Parathyroid adenoma (tissue), 2 donors: Measurements from ENCODE around the gene CDK5.

Experiments
- H2AFZ ChIP-seq: fragments of 300-600 bp; sonication (generic); one replicate; pipeline ENCODE4 v1.7.0; 2017; ENCODE audit warnings: antibody characterized with exemption, mild to moderate bottlenecking
- H3K27ac ChIP-seq: fragments of 300-600 bp; sonication (generic); one replicate; pipeline ENCODE4 v1.7.0; 2017
- H3K27me3 ChIP-seq: fragments of 300-600 bp; sonication (generic); one replicate; pipeline ENCODE4 v1.7.0; 2017; ENCODE audit warnings: low read length; ENCODE audit not compliant: control insufficient read depth, insufficient read depth
- H3K36me3 ChIP-seq: fragments of 300-600 bp; sonication (generic); one replicate; pipeline ENCODE4 v1.7.0; 2017; ENCODE audit warnings: low read length; ENCODE audit not compliant: control insufficient read depth, insufficient read depth
- H3K4me1 ChIP-seq: fragments of 300-600 bp; sonication (generic); one replicate; pipeline ENCODE4 v1.7.0; 2017; ENCODE audit warnings: control low read depth
- H3K4me2 ChIP-seq: fragments of 300-600 bp; sonication (generic); one replicate; pipeline ENCODE4 v1.7.0; 2017; ENCODE audit warnings: low read length
- H3K4me3 ChIP-seq: fragments of 300-600 bp; sonication (generic); one replicate; pipeline ENCODE4 v1.7.0; 2017; ENCODE audit warnings: low read depth, low read length
- H3K79me2 ChIP-seq: fragments of 300-600 bp; sonication (generic); one replicate; pipeline ENCODE4 v1.7.0; 2017; ENCODE audit warnings: control low read depth
- H3K9ac ChIP-seq: fragments of 300-600 bp; sonication (generic); one replicate; pipeline ENCODE4 v1.7.0; 2017; ENCODE audit warnings: mild to moderate bottlenecking
- H3K9me3 ChIP-seq: fragments of 300-600 bp; sonication (generic); one replicate; pipeline ENCODE4 v1.7.0; 2017; ENCODE audit warnings: low read length; ENCODE audit not compliant: control insufficient read depth
- TF ChIP-seq, protein P1 (sequence below): fragments of 300-600 bp; sonication (generic); IDR thresholded peaks from one replicate; pipeline ENCODE4 v1.7.0; 2017; ENCODE audit warnings: antibody characterized with exemption, mild to moderate bottlenecking
- donor health status: primary hyperparathyroidism.

The CDK5 gene

DNA sequence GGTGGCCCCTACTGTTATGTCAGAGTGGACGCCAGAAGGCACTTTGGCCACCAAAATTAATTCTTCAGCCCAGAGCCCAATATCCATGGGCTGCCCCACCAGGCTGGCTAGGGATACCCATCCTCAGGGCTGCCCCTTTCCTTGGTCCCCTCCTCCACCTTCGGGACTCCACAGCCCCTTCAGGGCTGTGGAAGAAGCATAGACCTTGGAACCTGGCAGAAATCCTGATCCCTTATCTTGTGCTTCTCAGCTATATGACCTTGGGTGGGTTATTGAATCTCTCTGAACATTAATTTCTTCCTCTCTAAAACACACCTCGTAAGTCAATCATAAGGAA, 26.1 kb upstream of the CDK5 start:
- Histone ChIP-seq H3K4me2 (peak overlapping the region; percentile 96), H2AFZ (peak overlapping the region; percentile 77), H3K27ac (no peak overlapping the region), H3K36me3 (no peaks in the 10 kb centered on the region), H3K27me3 (no peaks in the 10 kb centered on the region), H3K4me3 (peak overlapping the region; percentile 88), H3K4me1 (peaks cover 43% of the 10 kb centered on the region), H3K9ac (no peak overlapping the region), H3K79me2 (peaks cover 23% of the 10 kb centered on the region), H3K9me3 (no peaks in the 10 kb centered on the region)
- TF ChIP-seq, protein P1, sequence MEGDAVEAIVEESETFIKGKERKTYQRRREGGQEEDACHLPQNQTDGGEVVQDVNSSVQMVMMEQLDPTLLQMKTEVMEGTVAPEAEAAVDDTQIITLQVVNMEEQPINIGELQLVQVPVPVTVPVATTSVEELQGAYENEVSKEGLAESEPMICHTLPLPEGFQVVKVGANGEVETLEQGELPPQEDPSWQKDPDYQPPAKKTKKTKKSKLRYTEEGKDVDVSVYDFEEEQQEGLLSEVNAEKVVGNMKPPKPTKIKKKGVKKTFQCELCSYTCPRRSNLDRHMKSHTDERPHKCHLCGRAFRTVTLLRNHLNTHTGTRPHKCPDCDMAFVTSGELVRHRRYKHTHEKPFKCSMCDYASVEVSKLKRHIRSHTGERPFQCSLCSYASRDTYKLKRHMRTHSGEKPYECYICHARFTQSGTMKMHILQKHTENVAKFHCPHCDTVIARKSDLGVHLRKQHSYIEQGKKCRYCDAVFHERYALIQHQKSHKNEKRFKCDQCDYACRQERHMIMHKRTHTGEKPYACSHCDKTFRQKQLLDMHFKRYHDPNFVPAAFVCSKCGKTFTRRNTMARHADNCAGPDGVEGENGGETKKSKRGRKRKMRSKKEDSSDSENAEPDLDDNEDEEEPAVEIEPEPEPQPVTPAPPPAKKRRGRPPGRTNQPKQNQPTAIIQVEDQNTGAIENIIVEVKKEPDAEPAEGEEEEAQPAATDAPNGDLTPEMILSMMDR, result no peak

DNA sequence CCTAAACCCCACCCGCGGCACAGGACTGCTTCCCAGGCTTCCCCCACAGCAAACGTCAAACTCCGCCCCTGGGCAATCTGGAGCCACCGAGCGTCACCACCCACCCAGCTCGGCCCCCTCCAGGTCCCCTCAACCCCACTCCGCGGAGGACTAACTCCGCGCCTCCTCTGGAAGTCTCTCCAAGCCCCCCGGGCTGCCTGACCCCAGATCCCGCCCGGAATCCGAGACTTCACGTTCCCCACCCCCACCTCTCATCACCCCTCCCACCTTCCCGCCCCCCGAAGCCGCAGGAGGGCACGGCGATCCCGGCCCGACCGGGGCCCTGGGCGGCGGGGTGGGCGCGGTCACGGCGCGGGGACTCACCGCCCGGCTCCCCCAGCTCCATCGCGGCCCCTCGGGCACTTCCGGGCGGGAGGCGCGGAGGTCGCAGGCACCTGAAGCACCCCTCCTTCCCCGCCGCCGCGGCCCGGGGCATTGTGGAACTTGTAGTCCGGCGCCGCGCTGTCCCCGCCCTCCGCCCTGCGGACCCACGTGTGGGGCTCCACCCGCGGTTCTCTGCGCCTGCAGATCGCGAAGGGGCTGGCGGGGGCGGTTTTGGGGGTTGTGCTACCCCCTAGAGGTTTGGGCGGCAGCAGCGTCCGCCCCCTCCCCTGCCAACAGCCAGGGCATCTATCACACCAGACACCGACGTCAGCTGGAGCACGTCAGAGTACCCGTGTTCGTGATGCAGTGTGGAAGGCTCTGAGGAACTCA, 25.6 kb upstream of the CDK5 start, which contains the start of gene TMUB1:
TSS of gene TMUB1 (minus strand) at position 423 of the 753 bp plus-strand sequence. CDS start 930 bp downstream, outside the sequence.
- H3K79me2 ChIP-seq, result peaks cover 18% of the 10 kb centered on the region
- TF ChIP-seq, protein P1, result peak; percentile 3
- no peaks in the 10 kb centered on the region for H3K9me3 ChIP-seq

DNA sequence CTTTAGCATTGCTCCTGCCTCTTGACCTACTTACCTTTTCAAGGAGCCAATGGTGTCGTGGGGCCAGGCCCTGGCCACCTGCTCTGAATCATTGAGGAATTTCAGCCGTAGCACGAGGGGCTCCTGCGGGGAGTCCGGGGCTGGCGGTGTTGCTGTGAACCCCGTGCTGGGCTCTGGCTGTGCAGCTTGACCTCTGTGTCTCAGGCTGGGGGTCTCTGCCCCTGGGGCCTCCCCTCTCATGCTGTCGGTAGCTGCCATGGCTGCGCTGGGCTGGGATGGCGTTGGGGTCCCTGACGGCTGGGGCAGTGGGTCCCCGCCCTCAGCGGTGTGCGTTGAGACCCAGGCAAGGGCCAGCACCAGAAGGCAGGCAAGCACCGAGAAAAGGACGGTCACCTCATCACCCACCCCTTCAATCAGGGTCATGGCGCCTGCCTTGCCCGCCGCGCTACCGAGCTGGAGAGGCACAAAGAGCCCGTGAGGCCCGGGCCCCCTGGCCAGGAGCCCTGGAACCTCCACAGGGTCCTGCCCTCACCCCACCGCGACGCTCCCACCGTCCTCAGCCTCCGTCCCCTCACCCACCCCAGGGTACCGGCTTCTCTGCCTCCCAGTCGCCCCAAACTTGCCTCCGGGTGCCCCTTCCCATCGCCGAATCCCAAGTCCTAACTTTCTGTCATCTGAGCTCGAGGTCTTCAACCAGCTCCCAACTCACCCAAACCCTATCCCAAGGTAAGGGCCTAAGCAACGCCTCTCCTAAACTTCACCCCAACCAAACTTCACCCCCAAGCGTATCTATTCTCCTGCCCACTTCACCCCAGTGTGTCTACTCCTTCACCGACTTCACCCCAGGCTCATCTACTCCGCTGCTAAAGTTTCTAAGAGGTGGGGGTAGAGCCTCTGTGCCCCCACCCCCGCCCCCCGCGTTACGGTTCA, 24.7 kb upstream of the CDK5 start:
- Histone ChIP-seq H3K27ac (peak overlapping the region; percentile 96), H3K36me3 (no peaks in the 10 kb centered on the region), H3K27me3 (no peaks in the 10 kb centered on the region), H3K4me3 (peak overlapping the region; percentile 88), H2AFZ (peak overlapping the region; percentile 77), H3K9ac (no peak overlapping the region), H3K79me2 (peaks cover 10% of the 10 kb centered on the region), H3K9me3 (no peaks in the 10 kb centered on the region), H3K4me2 (peak overlapping the region; percentile 96), H3K4me1 (peaks cover 31% of the 10 kb centered on the region)
- TF ChIP-seq, protein P1, result no peak

More for the DNA sequence above, 25.6 kb upstream of the CDK5 start, which contains the start of gene TMUB1:
- Histone ChIP-seq H3K27me3 (no peaks in the 10 kb centered on the region), H3K4me2 (peak within 1 kb of the TSS; percentile 96), H3K36me3 (no peaks in the 10 kb centered on the region), H3K9ac (peak within 1 kb of the TSS; percentile 37), H3K4me3 (peak within 1 kb of the TSS; percentile 88), H3K4me1 (peaks cover 38% of the 10 kb centered on the region), H3K27ac (peak within 1 kb of the TSS; percentile 71), H2AFZ (peak within 1 kb of the TSS; percentile 77)

DNA sequence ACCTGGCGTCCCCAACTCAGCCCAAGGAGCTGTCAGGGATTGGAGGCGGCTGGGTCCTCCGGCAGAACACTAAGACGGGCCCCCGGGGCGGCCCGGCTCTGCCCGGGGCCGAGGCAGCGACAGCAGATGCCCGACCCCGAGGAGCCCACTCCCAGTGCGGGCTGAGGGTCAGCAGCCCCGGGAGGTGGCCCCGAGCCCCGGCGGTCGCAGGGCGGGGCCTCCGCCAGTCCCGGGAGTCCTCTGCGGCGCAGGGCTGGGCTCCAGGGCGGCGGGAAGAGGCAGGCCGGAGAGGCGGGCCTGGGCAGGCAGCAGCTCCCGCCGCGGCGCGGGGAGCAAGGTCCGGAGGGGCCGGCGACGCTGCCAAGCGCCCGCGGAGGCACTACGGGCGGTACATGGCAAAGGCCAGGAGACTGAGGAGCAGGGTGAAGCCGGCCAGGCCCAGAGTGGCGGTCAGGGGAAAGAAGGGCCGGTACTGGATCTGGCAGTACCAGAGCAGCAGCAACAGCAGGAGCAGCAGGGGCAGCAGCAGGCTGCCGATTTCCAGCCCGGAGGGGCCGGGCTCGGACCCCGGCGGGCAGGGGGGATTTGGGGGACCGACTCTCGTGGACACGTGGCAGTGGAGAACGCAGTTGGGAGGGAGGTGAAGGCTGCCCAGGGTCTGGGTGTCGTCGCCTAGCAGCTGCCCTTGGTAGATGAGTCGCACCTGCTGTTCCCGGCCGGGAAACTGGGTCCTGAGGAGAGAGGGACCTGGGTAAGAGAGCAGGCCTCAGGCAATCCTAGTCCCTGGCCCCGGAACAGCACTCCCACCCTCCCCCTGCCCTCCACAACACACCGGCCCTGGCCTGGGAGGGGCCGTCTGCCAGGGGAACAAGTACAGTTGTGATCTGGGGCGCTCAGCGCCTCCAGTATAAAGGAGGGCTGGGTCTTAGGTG, 23.7 kb upstream of the CDK5 start:
- Histone ChIP-seq H3K4me2 (peak overlapping the region; percentile 98), H3K4me1 (peaks cover 37% of the 10 kb centered on the region), H3K4me3 (peak overlapping the region; percentile 89), H3K36me3 (no peaks in the 10 kb centered on the region), H3K27me3 (no peaks in the 10 kb centered on the region), H2AFZ (peak overlapping the region; percentile 86), H3K27ac (peak overlapping the region; percentile 96), H3K79me2 (peaks cover 10% of the 10 kb centered on the region), H3K9ac (no peak overlapping the region), H3K9me3 (no peaks in the 10 kb centered on the region)
- TF ChIP-seq, protein P1, result no peak
